ENCODE results near the gene RPL10A. TPM values are rescaled to one million over a fixed set of nuclear protein-coding genes. Genes with fewer than 3 reads are reported as not detected.

The RPL10A gene
- total and polyA plus RNA-seq, 2 of the 13 experiments (the other 11 are each of a cell fraction or from before 2014, with no cell fraction given): 1,854 to 2,726 TPM

DNA sequence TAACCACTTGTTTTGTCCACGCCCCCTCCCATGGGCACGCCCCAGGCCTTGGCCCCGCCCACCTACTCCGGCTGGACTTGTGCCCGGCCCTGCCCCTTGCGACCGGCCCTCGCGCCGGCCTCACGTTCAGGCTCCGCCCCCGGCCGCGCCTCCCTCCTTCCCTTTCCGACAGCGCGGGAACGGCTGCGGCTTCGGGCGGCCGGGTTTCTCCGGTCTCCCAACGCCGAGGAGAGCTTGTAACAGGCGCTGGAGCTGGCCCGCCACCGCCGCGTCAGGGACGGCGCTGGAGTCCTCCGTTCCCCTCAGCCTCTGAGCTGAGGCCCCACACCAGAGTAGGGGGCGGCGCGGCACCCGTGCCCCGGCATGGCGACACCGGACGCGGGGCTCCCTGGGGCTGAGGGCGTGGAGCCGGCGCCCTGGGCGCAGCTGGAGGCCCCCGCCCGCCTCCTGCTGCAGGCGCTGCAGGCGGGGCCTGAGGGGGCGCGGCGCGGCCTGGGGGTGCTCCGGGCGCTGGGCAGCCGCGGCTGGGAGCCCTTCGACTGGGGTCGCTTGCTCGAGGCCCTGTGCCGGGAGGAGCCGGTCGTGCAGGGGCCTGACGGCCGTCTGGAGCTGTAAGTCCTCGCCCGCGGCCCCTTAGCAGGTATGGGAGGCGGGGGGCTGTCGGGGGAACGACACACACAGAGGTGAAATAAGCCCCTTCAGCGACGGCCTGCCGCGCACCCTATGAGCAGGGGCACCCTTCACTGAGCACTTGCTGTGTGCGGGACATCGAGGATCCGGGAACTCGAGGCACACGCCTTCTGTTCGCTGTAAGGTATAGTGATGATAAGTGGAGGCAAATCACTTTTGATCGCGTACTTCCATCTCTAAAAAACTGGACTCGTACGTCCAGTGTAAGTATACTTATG is 15.8 kb upstream of the RPL10A start, which contains the start of gene FANCE (continued):
- TF ChIP-seq NAIF1 (CRISPR knock-in tag; IDR thresholded peaks at IDR 0.05; ENCODE audit: borderline replicate concordance): no peak; the same call in 1 of the 2 replicates
- no peak for TF ChIP-seq NCOA5 (CRISPR knock-in tag; IDR thresholded peaks at IDR 0.05)
- TF ChIP-seq ATF1 (CRISPR knock-in tag; IDR thresholded peaks at IDR 0.05): no peak
- no peak for TF ChIP-seq NR2F6 (IDR thresholded peaks at IDR 0.05)
- TF ChIP-seq NR2F6 (CRISPR knock-in tag; IDR thresholded peaks at IDR 0.05): peak; percentile 44; the same call in 1 of the 2 replicates
- no peak for TF ChIP-seq FOXK1 (CRISPR knock-in tag; IDR thresholded peaks at IDR 0.05; ENCODE audit: borderline replicate concordance, low read depth)
- no peak; the same call in 1 of the 2 replicates for TF ChIP-seq KLF15 (CRISPR knock-in tag; IDR thresholded peaks at IDR 0.05; ENCODE audit: borderline replicate concordance)
- TF ChIP-seq, protein P1, sequence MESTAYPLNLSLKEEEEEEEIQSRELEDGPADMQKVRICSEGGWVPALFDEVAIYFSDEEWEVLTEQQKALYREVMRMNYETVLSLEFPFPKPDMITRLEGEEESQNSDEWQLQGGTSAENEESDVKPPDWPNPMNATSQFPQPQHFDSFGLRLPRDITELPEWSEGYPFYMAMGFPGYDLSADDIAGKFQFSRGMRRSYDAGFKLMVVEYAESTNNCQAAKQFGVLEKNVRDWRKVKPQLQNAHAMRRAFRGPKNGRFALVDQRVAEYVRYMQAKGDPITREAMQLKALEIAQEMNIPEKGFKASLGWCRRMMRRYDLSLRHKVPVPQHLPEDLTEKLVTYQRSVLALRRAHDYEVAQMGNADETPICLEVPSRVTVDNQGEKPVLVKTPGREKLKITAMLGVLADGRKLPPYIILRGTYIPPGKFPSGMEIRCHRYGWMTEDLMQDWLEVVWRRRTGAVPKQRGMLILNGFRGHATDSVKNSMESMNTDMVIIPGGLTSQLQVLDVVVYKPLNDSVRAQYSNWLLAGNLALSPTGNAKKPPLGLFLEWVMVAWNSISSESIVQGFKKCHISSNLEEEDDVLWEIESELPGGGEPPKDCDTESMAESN (CRISPR knock-in tag; conservative IDR thresholded peaks at IDR 0.05): peak; percentile 97
- 0 out of 2 replicates have a peak, but pooled peaks have one; percentile 39 for TF ChIP-seq ZNF160 (CRISPR knock-in tag; IDR thresholded peaks at IDR 0.05)
- peak; percentile 72 for TF ChIP-seq THAP11 (CRISPR knock-in tag; IDR thresholded peaks at IDR 0.05)
- TF ChIP-seq, protein P2, sequence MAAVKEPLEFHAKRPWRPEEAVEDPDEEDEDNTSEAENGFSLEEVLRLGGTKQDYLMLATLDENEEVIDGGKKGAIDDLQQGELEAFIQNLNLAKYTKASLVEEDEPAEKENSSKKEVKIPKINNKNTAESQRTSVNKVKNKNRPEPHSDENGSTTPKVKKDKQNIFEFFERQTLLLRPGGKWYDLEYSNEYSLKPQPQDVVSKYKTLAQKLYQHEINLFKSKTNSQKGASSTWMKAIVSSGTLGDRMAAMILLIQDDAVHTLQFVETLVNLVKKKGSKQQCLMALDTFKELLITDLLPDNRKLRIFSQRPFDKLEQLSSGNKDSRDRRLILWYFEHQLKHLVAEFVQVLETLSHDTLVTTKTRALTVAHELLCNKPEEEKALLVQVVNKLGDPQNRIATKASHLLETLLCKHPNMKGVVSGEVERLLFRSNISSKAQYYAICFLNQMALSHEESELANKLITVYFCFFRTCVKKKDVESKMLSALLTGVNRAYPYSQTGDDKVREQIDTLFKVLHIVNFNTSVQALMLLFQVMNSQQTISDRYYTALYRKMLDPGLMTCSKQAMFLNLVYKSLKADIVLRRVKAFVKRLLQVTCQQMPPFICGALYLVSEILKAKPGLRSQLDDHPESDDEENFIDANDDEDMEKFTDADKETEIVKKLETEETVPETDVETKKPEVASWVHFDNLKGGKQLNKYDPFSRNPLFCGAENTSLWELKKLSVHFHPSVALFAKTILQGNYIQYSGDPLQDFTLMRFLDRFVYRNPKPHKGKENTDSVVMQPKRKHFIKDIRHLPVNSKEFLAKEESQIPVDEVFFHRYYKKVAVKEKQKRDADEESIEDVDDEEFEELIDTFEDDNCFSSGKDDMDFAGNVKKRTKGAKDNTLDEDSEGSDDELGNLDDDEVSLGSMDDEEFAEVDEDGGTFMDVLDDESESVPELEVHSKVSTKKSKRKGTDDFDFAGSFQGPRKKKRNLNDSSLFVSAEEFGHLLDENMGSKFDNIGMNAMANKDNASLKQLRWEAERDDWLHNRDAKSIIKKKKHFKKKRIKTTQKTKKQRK (IDR thresholded peaks at IDR 0.05; ENCODE audit: low read length): no peak
- no peak for TF ChIP-seq ZNF570 (CRISPR knock-in tag; IDR thresholded peaks at IDR 0.05; ENCODE audit: borderline replicate concordance)
- TF ChIP-seq, protein P3, sequence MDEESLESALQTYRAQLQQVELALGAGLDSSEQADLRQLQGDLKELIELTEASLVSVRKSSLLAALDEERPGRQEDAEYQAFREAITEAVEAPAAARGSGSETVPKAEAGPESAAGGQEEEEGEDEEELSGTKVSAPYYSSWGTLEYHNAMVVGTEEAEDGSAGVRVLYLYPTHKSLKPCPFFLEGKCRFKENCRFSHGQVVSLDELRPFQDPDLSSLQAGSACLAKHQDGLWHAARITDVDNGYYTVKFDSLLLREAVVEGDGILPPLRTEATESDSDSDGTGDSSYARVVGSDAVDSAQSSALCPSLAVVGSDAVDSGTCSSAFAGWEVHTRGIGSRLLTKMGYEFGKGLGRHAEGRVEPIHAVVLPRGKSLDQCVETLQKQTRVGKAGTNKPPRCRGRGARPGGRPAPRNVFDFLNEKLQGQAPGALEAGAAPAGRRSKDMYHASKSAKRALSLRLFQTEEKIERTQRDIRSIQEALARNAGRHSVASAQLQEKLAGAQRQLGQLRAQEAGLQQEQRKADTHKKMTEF (CRISPR knock-in tag; IDR thresholded peaks at IDR 0.05): peak; percentile 83
- TF ChIP-seq, protein P4, sequence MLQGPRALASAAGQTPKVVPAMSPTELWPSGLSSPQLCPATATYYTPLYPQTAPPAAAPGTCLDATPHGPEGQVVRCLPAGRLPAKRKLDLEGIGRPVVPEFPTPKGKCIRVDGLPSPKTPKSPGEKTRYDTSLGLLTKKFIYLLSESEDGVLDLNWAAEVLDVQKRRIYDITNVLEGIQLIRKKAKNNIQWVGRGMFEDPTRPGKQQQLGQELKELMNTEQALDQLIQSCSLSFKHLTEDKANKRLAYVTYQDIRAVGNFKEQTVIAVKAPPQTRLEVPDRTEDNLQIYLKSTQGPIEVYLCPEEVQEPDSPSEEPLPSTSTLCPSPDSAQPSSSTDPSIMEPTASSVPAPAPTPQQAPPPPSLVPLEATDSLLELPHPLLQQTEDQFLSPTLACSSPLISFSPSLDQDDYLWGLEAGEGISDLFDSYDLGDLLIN (CRISPR knock-in tag; IDR thresholded peaks at IDR 0.05; ENCODE audit: borderline replicate concordance): peak; percentile 23; the same call in 1 of the 2 replicates
- no peak for TF ChIP-seq POLR2AphosphoS2 (IDR thresholded peaks at IDR 0.05; ENCODE audit: low read depth, low read length)
- no peak for TF ChIP-seq ARNT (IDR thresholded peaks at IDR 0.05)
- TF ChIP-seq ZNF12 (CRISPR knock-in tag; IDR thresholded peaks at IDR 0.05): no peak
- 0 out of 2 replicates have a peak, but pooled peaks have one; percentile 26 for TF ChIP-seq MIXL1 (CRISPR knock-in tag; IDR thresholded peaks at IDR 0.05)
- TF ChIP-seq STAG1 (CRISPR knock-in tag; IDR thresholded peaks at IDR 0.05): peak; percentile 12; the same call in 1 of the 2 replicates
- no peak for TF ChIP-seq ZNF615 (CRISPR knock-in tag; IDR thresholded peaks at IDR 0.05; ENCODE audit: borderline replicate concordance)
- no peak for TF ChIP-seq CBX1 (IDR thresholded peaks at IDR 0.05; ENCODE audit: low read depth)
- TF ChIP-seq ZNF678 (CRISPR knock-in tag; IDR thresholded peaks at IDR 0.05): no peak
